22Rv1 (cell line): ENCODE data around the gene TMEM236.

Experiments
- ZFX ChIP-seq: fragments of 450-650 bp; IDR thresholded peaks from 2 replicates; pipeline ENCODE4 v1.6.1; 2017; ENCODE audit warnings: antibody characterized with exemption, borderline replicate concordance
- TF ChIP-seq, protein P1 (sequence below): fragments of 450-650 bp; IDR thresholded peaks from 2 replicates; pipeline ENCODE4 v1.5.1; 2017; ENCODE audit warnings: mild to moderate bottlenecking

DNA sequence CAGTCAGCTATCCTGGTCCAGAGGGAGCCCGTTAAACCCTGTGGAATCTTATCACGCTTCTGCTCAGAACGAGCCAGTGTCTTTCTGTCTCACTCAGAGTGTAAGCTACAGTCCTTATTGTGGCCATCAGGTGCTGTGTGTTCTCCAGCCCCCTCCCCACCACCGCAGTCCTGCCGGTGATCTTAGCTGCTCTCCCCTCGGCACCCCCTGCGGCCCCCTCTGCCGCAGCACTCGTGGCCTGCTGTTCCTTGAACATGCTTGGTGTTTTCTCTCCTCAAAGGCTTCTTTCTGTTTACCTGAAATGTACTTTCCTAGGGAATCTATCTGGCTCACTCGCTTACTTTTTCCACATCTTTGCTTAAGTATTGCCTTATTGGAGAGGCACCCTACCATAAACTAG, 38.2 kb upstream of the TMEM236 start:
- no peak for TF ChIP-seq ZFX
- TF ChIP-seq, protein P1, sequence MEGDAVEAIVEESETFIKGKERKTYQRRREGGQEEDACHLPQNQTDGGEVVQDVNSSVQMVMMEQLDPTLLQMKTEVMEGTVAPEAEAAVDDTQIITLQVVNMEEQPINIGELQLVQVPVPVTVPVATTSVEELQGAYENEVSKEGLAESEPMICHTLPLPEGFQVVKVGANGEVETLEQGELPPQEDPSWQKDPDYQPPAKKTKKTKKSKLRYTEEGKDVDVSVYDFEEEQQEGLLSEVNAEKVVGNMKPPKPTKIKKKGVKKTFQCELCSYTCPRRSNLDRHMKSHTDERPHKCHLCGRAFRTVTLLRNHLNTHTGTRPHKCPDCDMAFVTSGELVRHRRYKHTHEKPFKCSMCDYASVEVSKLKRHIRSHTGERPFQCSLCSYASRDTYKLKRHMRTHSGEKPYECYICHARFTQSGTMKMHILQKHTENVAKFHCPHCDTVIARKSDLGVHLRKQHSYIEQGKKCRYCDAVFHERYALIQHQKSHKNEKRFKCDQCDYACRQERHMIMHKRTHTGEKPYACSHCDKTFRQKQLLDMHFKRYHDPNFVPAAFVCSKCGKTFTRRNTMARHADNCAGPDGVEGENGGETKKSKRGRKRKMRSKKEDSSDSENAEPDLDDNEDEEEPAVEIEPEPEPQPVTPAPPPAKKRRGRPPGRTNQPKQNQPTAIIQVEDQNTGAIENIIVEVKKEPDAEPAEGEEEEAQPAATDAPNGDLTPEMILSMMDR: no peak
